AG04449 (cell line): ENCODE measurements around the gene UBE4B.

Experiments
- CTCF ChIA-PET: fragments of 350-600 bp; formaldehyde crosslinking; extraction: SDS; loops from one replicate; lab custom pipeline; 2021; ENCODE audit warnings: antibody characterized with exemption; lab: Yijun Ruan, JAX
- POLR2A ChIA-PET: fragments of 400-600, 350-600 bp; formaldehyde crosslinking; extraction: SDS; loops from one replicate; lab custom pipeline; 2020; ENCODE audit warnings: antibody characterized with exemption, inconsistent platforms; lab: Yijun Ruan, JAX
- DNase-seq: peaks from one replicate; pipeline ENCODE4 v3.0.0-alpha.2; 2010; ENCODE audit warnings: low read depth, low spot score
- H3K4me3 ChIP-seq: 2 replicates; pipeline ENCODE4 v1.5.1; 2011; ENCODE audit warnings: low read depth, mild to moderate bottlenecking, control low read depth, low read length
- CTCF ChIP-seq: IDR thresholded peaks from one replicate; pipeline ENCODE4 v1.5.1; 2011; ENCODE audit warnings: mild to moderate bottlenecking, moderate library complexity, low read length, control low read depth, inconsistent platforms; ENCODE audit not compliant: insufficient read depth; ENCODE audit errors: missing control alignments

UBE4B gene

GRCh38 chr1:10108948-10109708, 76.4 kb downstream of the UBE4B start:
- POLR2A ChIA-PET, result no interaction called here
- CTCF ChIA-PET, result interaction anchor here (1.1 kb wide), 1 partner anchor 13 kb away, joined by 3 read pairs; no protein-coding TSS in a partner anchor
- no peak for DNase-seq
- TF ChIP-seq CTCF, result no peak
- no peak overlapping the region for H3K4me3 ChIP-seq

DNA sequence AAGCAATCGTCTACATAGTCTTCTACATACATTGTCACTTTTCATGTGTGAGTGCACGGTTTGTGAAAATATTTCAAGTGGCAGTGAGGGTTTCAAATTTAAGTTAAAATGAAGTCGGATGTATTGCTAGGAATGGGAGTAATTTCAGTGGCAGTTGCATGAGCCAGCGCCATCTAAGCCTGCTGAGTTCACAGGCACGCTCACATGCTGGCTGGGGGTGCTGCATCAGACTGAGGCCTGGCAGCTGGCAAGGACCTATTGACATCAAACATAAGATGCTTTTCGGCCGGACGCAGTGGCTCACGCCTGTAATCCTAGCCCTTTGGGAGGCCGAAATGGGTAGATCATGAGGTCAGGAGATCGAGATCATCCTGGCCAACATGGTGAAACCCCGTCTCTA, 80.7 kb downstream of the UBE4B start:
- POLR2A ChIA-PET, result no interaction called here
- H3K4me3 ChIP-seq, result no peak overlapping the region
- CTCF ChIA-PET, result no interaction called here
- TF ChIP-seq CTCF, result no peak
- DNase-seq, result no peak

DNA sequence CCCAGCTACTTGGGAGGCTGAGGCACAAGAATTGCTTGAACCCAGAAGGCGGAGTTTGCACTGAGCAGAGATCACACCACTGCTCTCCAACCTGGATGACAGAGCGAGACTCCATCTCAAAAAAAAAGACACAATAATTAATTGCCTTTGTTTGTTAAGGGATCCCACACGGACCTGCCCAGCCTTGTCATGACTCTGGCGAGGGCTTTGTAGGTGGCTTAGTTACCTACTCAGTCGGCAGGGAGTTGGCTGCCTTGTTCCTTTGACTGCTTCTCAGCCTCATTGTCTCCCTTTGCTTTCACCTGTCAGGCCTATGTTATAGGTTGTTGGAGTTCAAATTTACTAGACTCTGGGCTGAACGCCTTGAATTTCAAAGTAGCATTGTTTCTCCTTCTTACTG, 82.0 kb downstream of the UBE4B start:
- H3K4me3 ChIP-seq, result no peak overlapping the region
- no peak for TF ChIP-seq CTCF
- ChIA-PET CTCF (no interaction called here), POLR2A (interaction anchor here (0.6 kb wide), 1 partner anchor 153 kb away, joined by 3 read pairs; no protein-coding TSS in a partner anchor)
- DNase-seq, result no peak

- DNase-seq, result no peak
- TF ChIP-seq CTCF, result no peak
- no peak overlapping the region for H3K4me3 ChIP-seq
- CTCF ChIA-PET, result no interaction called here
- POLR2A ChIA-PET, result no interaction called here
These were observed 84.4 kb downstream of the UBE4B start for GRCh38 chr1:10117132-10117531.

- DNase-seq, result no peak
- POLR2A ChIA-PET, result no interaction called here
- TF ChIP-seq CTCF, result no peak
- CTCF ChIA-PET, result interaction anchor here (0.7 kb wide), 1 partner anchor 19 kb away, joined by 3 read pairs; no protein-coding TSS in a partner anchor
- H3K4me3 ChIP-seq, result no peak overlapping the region
These were observed 85.1 kb downstream of the UBE4B start for GRCh38 chr1:10117865-10118264.

GRCh38 chr1:10121688-10122087, 88.9 kb downstream of the UBE4B start:
- CTCF ChIA-PET, result interaction anchor here (1.1 to 2.4 kb wide), 4 partner anchors 12 to 216 kb away, joined by 3 to 14 read pairs (median 6); no protein-coding TSS in a partner anchor
- TF ChIP-seq CTCF, result no peak

More at GRCh38 chr1:10121688-10122087, 88.9 kb downstream of the UBE4B start:
- no peak overlapping the region for H3K4me3 ChIP-seq
- no peak for DNase-seq
- POLR2A ChIA-PET, result no interaction called here
